Stimulated activated naive CD4-positive, alpha-beta T cell treated with Interleukin-2 at 50 U/mL for 16 hours (primary cell): ENCODE measurements around the gene OR6T1.

ENCODE experiments used
- DNase-seq: peaks from one replicate; lab custom pipeline; 2025; lab: John Stamatoyannopoulos, UW

Gene OR6T1, protein sequence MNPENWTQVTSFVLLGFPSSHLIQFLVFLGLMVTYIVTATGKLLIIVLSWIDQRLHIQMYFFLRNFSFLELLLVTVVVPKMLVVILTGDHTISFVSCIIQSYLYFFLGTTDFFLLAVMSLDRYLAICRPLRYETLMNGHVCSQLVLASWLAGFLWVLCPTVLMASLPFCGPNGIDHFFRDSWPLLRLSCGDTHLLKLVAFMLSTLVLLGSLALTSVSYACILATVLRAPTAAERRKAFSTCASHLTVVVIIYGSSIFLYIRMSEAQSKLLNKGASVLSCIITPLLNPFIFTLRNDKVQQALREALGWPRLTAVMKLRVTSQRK

DNA sequence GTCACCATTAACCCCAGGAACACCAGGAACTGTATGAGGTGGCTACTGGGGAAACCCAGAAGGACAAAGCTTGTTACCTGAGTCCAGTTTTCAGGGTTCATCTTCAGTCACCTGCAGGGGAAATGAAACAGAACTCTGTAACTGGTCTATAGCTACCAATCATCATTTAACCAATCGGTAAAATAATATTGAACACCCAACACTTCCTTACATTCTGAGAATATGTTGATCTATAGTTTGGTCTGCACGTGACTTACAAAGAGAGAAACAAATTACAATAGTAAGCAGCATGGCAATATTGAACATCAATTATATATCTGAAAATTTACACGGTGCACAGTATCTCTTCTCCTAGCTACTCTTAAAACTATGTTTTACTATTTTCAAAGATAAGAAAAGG is at the start of gene OR6T1:
TSS of gene OR6T1 (minus strand) at position 101 of the 400 bp plus-strand sequence. CDS start at position 101, 0 bp downstream.
- DNase-seq = no peak

GRCh38 chr11:123979311-123979710 is 35.7 kb upstream of the OR6T1 start:
- DNase-seq = no peak

DNA sequence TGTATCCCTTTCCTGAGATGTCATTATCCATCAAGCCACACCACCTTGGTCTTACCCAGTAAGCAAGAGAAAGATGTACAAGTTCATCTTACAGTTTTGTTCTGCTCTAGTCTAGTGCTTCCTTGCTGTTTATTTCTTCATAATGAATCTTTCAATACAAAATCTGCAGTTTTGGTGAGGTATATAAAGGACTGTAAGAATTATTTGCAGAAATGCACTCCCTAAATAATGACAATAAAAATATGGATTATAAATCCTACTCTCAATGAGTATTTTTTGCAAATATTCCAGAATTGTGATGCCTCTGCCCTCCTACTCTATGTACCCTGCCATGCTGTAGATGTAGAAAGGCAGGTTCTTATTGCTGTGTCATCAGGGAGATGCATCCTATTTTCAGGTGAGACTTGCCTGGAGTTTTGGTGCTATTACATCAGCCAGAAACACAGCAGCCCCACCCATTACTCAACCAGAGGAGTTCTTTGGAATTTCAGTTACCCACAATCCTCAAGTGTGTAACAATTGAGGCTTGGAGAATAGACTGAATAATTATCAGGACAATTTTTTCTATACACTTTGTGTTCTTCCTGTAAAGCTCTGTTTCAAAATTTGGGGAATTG is 34.2 kb upstream of the OR6T1 start, which contains the start of gene OR10S1:
TSS of gene OR10S1 (minus strand) at position 51 of the 617 bp plus-strand sequence. CDS start 117 bp downstream, outside the sequence.
- DNase-seq = no peak

- no peak for DNase-seq
These were observed 33.3 kb upstream of the OR6T1 start for GRCh38 chr11:123976770-123977560.

DNA sequence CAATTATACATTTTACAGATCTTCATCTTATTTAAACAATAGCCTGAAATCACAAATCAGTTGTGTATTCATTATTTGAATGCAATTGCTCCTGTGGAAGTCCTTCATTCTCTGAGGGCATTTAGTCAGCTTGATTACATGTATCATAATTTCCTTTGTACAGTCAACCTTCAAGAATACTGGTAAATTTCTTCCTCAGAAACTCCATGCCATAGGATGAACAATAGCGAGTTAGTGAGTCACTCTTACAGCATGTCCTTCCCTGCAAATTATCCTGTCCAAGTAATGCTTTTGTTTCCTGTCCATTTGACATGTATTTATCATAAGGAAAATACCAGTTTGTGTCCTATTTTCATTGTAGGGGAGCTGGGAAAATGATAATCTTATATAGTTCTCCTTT is 30.2 kb upstream of the OR6T1 start:
- no peak for DNase-seq

- no peak for DNase-seq
These were observed 13.1 kb upstream of the OR6T1 start for GRCh38 chr11:123956752-123957151.

GRCh38 chr11:123945132-123945531 is 1.5 kb upstream of the OR6T1 start:
- no peak for DNase-seq

DNA sequence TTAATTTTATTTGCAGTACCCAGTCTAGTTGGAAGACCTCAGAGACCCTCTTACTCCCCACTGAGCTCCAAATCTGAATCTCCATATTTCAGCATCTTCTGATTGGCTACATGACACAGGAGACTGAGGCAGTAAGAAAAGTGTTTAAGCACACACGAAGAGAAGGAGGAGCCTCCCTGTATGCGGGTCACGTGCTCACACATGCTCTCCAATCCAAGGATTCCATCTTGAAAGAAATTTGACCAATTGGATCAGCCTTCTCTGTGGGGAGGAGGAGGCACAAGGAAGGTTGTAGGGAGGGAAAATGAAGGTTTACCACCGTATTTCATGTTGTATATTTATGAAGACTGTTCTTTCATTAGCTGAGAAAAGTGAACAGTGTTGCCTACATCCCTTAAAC is 1.2 kb downstream of the OR6T1 start:
- DNase-seq = no peak

GRCh38 chr11:123939317-123939716 is 4.3 kb downstream of the OR6T1 start, which contains the start of gene OR4D5:
OR4D5 (plus strand) TSS chr11:123939617; CDS start chr11:123939617, 0 bp downstream.
- no peak for DNase-seq

GRCh38 chr11:123924027-123924426 is 19.6 kb downstream of the OR6T1 start:
- DNase-seq = no peak

GRCh38 chr11:123920943-123921342 is 22.7 kb downstream of the OR6T1 start:
- no peak for DNase-seq

- no peak for DNase-seq
These were observed 37.8 kb downstream of the OR6T1 start for GRCh38 chr11:123905826-123906225.

- no peak for DNase-seq
These were observed 38.7 kb downstream of the OR6T1 start for GRCh38 chr11:123904932-123905331.

DNA sequence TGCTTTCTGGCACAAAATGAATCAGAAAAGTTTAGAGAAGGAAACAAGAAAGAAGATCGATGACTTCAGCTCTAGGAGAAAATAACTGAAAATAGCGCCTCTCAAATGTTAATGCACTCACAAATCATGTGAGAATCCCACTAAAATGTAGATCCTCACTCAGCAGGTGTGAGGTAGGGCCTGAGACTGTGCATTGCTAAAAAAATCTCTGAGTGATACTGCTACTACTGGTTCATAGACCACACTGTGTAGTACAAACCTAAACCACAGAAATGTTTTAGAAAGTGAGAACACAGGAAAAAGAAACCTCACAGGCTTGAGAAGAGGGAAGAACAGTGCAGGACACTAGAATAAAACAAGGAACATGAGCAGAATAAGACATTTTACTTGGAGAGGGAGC is 39.7 kb downstream of the OR6T1 start:
- DNase-seq = no peak

GRCh38 chr11:123901867-123902266 is 41.8 kb downstream of the OR6T1 start, which contains the start of gene OR8D4:
OR8D4 (plus strand) TSS chr11:123902167; CDS start chr11:123906432, 4,265 bp downstream.
- DNase-seq = no peak

- DNase-seq = no peak
These were observed 43.8 kb downstream of the OR6T1 start for GRCh38 chr11:123899792-123900191.
